ENCODE data around the gene CTAG1A. TPM values are rescaled to one million over a fixed set of nuclear protein-coding genes. Genes with fewer than 3 reads are reported as not detected.
"Not testable (repeated sequence)": the region's sequence is repeated elsewhere in the genome, so short reads cannot be mapped to it uniquely, and the experiment has no call there.

The CTAG1A gene
- total RNA-seq, 5 donors from 2014 or later (not counting 1 experiment from before 2014, with no cell fraction given), result not detected

GRCh38 chrX:154548028-154548316, 37.0 kb upstream of the CTAG1A start:
- H3K36me3 Mint-ChIP-seq, result peaks cover 6% of the 10 kb centered on the region
- Histone ChIP-seq H3K4me1 (ENCODE audit: control insufficient read depth in 1 of 2, extremely low read depth in 1 of 2, insufficient read depth in 2 of 2, low read length in 2 of 2) (peaks cover 3 to 62% of the 10 kb centered on the region in 2 experiments), H3K9me3 (no peaks in the 10 kb centered on the region), H3K4me3 (ENCODE audit: control insufficient read depth in 1 of 2, extremely low read depth in 1 of 2, low read length in 1 of 2) (peak overlapping the region; percentile 65 to 87), H3K27me3 (replicated peaks in 1 of 2; ENCODE audit: control insufficient read depth in 2 of 2, extremely low read depth in 1 of 2, insufficient read depth in 2 of 2, low read length in 1 of 2) (no peaks in the 10 kb centered on the region), H3K27ac (ENCODE audit: low read length) (peak overlapping the region; percentile 83), H3K36me3 (ENCODE audit: control insufficient read depth in 2 of 2, extremely low read depth in 1 of 2, insufficient read depth in 1 of 2, low read length in 1 of 2) (peaks cover 0 to 18% of the 10 kb centered on the region in 2 donors)
- ATAC-seq (replicated peaks in 1 of 4), result no peak
- no peaks in the 10 kb centered on the region for H3K9me3 Mint-ChIP-seq
- H3K4me1 Mint-ChIP-seq, result peaks cover 44 to 58% (median 47%) of the 10 kb centered on the region in 3 donors
- H3K4me3 Mint-ChIP-seq, result peak overlapping the region; percentile 84 to 90 (median 90)
- ChIA-PET POLR2A (no interaction called here), CTCF (no interaction called here)
- no peak for DNase-seq
- H3K27ac Mint-ChIP-seq, result peak overlapping the region; percentile 86 to 92
- WGBS (ENCODE audit: insufficient coverage), result 20% methylated on average over 1 of the region's 9 CpGs
- peaks cover 0 to 8% of the 10 kb centered on the region in 2 donors for H3K27me3 Mint-ChIP-seq

GRCh38 chrX:154549766-154550165, 35.2 kb upstream of the CTAG1A start:
- Histone ChIP-seq H3K27ac (ENCODE audit: low read length) (no peak overlapping the region), H3K36me3 (ENCODE audit: control insufficient read depth in 2 of 2, extremely low read depth in 1 of 2, insufficient read depth in 1 of 2, low read length in 1 of 2) (peaks cover 0 to 27% of the 10 kb centered on the region in 2 donors), H3K4me1 (ENCODE audit: control insufficient read depth in 1 of 2, extremely low read depth in 1 of 2, insufficient read depth in 2 of 2, low read length in 2 of 2) (peaks cover 3 to 56% of the 10 kb centered on the region in 2 experiments), H3K27me3 (replicated peaks in 1 of 2; ENCODE audit: control insufficient read depth in 2 of 2, extremely low read depth in 1 of 2, insufficient read depth in 2 of 2, low read length in 1 of 2) (no peaks in the 10 kb centered on the region), H3K9me3 (no peaks in the 10 kb centered on the region), H3K4me3 (ENCODE audit: control insufficient read depth in 1 of 2, extremely low read depth in 1 of 2, low read length in 1 of 2) (no peak overlapping the region)
- Mint-ChIP-seq H3K9me3 (no peaks in the 10 kb centered on the region), H3K4me3 (peak overlapping the region; percentile 6 to 51 (median 28)), H3K27me3 (peaks cover 0 to 11% of the 10 kb centered on the region in 2 donors), H3K36me3 (peaks cover 12% of the 10 kb centered on the region), H3K27ac (peak overlapping the region in 1 of 2 donors; percentile 43), H3K4me1 (peaks cover 45 to 55% (median 49%) of the 10 kb centered on the region in 3 donors)
- POLR2A ChIA-PET, result no interaction called here
- DNase-seq (no peak), ATAC-seq (replicated peaks in 1 of 4) (no peak)
- no CpG with 5 or more reads among the region's 1 CpG for WGBS (ENCODE audit: insufficient coverage)
- CTCF ChIA-PET, result no interaction called here

- peaks cover 16% of the 10 kb centered on the region for H3K36me3 Mint-ChIP-seq
- ATAC-seq (replicated peaks in 1 of 4); H3K27ac ChIP-seq (ENCODE audit: low read length); POLR2A ChIA-PET; DNase-seq; CTCF ChIA-PET; H3K9me3 Mint-ChIP-seq; H3K9me3 ChIP-seq; H3K27me3 ChIP-seq (replicated peaks in 1 of 2; ENCODE audit: control insufficient read depth in 2 of 2, extremely low read depth in 1 of 2, insufficient read depth in 2 of 2, low read length in 1 of 2); H3K27ac Mint-ChIP-seq; H3K4me3 ChIP-seq (ENCODE audit: control insufficient read depth in 1 of 2, extremely low read depth in 1 of 2, low read length in 1 of 2): not testable (repeated sequence)
- H3K27me3 Mint-ChIP-seq, result peaks cover 0 to 11% of the 10 kb centered on the region in 2 donors
- peaks cover 37 to 45% (median 41%) of the 10 kb centered on the region in 3 donors for H3K4me1 Mint-ChIP-seq
- H3K36me3 ChIP-seq (ENCODE audit: control insufficient read depth in 2 of 2, extremely low read depth in 1 of 2, insufficient read depth in 1 of 2, low read length in 1 of 2), result peaks cover 0 to 29% of the 10 kb centered on the region in 2 donors
- no CpG with 5 or more reads among the region's 18 CpGs for WGBS (ENCODE audit: insufficient coverage)
- H3K4me1 ChIP-seq (ENCODE audit: control insufficient read depth in 1 of 2, extremely low read depth in 1 of 2, insufficient read depth in 2 of 2, low read length in 2 of 2), result peaks cover 3 to 40% of the 10 kb centered on the region in 2 experiments
- H3K4me3 Mint-ChIP-seq, result peak overlapping the region in 1 of 3 donors; percentile 30
Measured at GRCh38 chrX:154552112-154552806, 32.7 kb upstream of the CTAG1A start.

GRCh38 chrX:154558060-154558690, 26.8 kb upstream of the CTAG1A start:
- no CpG with 5 or more reads among the region's 24 CpGs for WGBS (ENCODE audit: insufficient coverage)
- H3K27me3 ChIP-seq (replicated peaks in 1 of 2; ENCODE audit: control insufficient read depth in 2 of 2, extremely low read depth in 1 of 2, insufficient read depth in 2 of 2, low read length in 1 of 2); H3K4me3 ChIP-seq (ENCODE audit: control insufficient read depth in 1 of 2, extremely low read depth in 1 of 2, low read length in 1 of 2); H3K9me3 Mint-ChIP-seq; H3K4me1 ChIP-seq (ENCODE audit: control insufficient read depth in 1 of 2, extremely low read depth in 1 of 2, insufficient read depth in 2 of 2, low read length in 2 of 2); H3K4me3 Mint-ChIP-seq; CTCF ChIA-PET; POLR2A ChIA-PET; DNase-seq; H3K27ac Mint-ChIP-seq; H3K27ac ChIP-seq (ENCODE audit: low read length); H3K4me1 Mint-ChIP-seq; H3K9me3 ChIP-seq; H3K27me3 Mint-ChIP-seq: not testable (repeated sequence)
- peaks cover 11% of the 10 kb centered on the region for H3K36me3 Mint-ChIP-seq
- peak; percentile 77 to 91 (median 80) for ATAC-seq (replicated peaks in 1 of 4)
- peaks cover 0 to 16% of the 10 kb centered on the region in 2 donors for H3K36me3 ChIP-seq (ENCODE audit: control insufficient read depth in 2 of 2, extremely low read depth in 1 of 2, insufficient read depth in 1 of 2, low read length in 1 of 2)

- H3K27me3 ChIP-seq (replicated peaks in 1 of 2; ENCODE audit: control insufficient read depth in 2 of 2, extremely low read depth in 1 of 2, insufficient read depth in 2 of 2, low read length in 1 of 2); H3K4me1 ChIP-seq (ENCODE audit: control insufficient read depth in 1 of 2, extremely low read depth in 1 of 2, insufficient read depth in 2 of 2, low read length in 2 of 2); H3K4me3 ChIP-seq (ENCODE audit: control insufficient read depth in 1 of 2, extremely low read depth in 1 of 2, low read length in 1 of 2); H3K27ac Mint-ChIP-seq; H3K36me3 ChIP-seq (ENCODE audit: control insufficient read depth in 2 of 2, extremely low read depth in 1 of 2, insufficient read depth in 1 of 2, low read length in 1 of 2); DNase-seq; ATAC-seq (replicated peaks in 1 of 4); H3K4me3 Mint-ChIP-seq; H3K27ac ChIP-seq (ENCODE audit: low read length); POLR2A ChIA-PET; H3K36me3 Mint-ChIP-seq; H3K9me3 Mint-ChIP-seq; H3K4me1 Mint-ChIP-seq; H3K9me3 ChIP-seq; CTCF ChIA-PET; H3K27me3 Mint-ChIP-seq: not testable (repeated sequence)
- WGBS (ENCODE audit: insufficient coverage), result no CpG with 5 or more reads among the region's 21 CpGs
Measured at GRCh38 chrX:154558896-154559295, 26.0 kb upstream of the CTAG1A start.

- no CpG with 5 or more reads among the region's 31 CpGs for WGBS (ENCODE audit: insufficient coverage)
- H3K9me3 Mint-ChIP-seq; H3K4me3 ChIP-seq (ENCODE audit: control insufficient read depth in 1 of 2, extremely low read depth in 1 of 2, low read length in 1 of 2); H3K27me3 ChIP-seq (replicated peaks in 1 of 2; ENCODE audit: control insufficient read depth in 2 of 2, extremely low read depth in 1 of 2, insufficient read depth in 2 of 2, low read length in 1 of 2); H3K36me3 ChIP-seq (ENCODE audit: control insufficient read depth in 2 of 2, extremely low read depth in 1 of 2, insufficient read depth in 1 of 2, low read length in 1 of 2); ATAC-seq (replicated peaks in 1 of 4); H3K9me3 ChIP-seq; DNase-seq; H3K27ac ChIP-seq (ENCODE audit: low read length); H3K4me1 ChIP-seq (ENCODE audit: control insufficient read depth in 1 of 2, extremely low read depth in 1 of 2, insufficient read depth in 2 of 2, low read length in 2 of 2); H3K4me3 Mint-ChIP-seq; H3K27me3 Mint-ChIP-seq; CTCF ChIA-PET; H3K4me1 Mint-ChIP-seq; H3K36me3 Mint-ChIP-seq; H3K27ac Mint-ChIP-seq; POLR2A ChIA-PET: not testable (repeated sequence)
Measured at GRCh38 chrX:154560326-154560725, 24.6 kb upstream of the CTAG1A start.
